ENCODE results near the gene STAP1.

GRCh38 chr4:67556436-67556835, 2.1 kb upstream of the STAP1 start:
- TF ChIP-seq SIN3A (IDR thresholded peaks at IDR 0.05; ENCODE audit: borderline replicate concordance, low read depth, low read length) = no peak
- TF ChIP-seq POLR2AphosphoS5 (IDR thresholded peaks at IDR 0.05; ENCODE audit: low read depth, low read length) = no peak
- TF ChIP-seq, protein P1, sequence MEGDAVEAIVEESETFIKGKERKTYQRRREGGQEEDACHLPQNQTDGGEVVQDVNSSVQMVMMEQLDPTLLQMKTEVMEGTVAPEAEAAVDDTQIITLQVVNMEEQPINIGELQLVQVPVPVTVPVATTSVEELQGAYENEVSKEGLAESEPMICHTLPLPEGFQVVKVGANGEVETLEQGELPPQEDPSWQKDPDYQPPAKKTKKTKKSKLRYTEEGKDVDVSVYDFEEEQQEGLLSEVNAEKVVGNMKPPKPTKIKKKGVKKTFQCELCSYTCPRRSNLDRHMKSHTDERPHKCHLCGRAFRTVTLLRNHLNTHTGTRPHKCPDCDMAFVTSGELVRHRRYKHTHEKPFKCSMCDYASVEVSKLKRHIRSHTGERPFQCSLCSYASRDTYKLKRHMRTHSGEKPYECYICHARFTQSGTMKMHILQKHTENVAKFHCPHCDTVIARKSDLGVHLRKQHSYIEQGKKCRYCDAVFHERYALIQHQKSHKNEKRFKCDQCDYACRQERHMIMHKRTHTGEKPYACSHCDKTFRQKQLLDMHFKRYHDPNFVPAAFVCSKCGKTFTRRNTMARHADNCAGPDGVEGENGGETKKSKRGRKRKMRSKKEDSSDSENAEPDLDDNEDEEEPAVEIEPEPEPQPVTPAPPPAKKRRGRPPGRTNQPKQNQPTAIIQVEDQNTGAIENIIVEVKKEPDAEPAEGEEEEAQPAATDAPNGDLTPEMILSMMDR (IDR thresholded peaks at IDR 0.05) = no peak
- TF ChIP-seq SMC3 (IDR thresholded peaks at IDR 0.05; ENCODE audit: low read depth, low read length) = no peak
- TF ChIP-seq CHD2 (IDR thresholded peaks at IDR 0.05; ENCODE audit: low read length, partially characterized antibody) = no peak

Data from SK-N-SH (cell line).